Neutrophil (primary cell): ENCODE measurements around the gene MARCHF3.
"Not testable (repeated sequence)": the region's sequence is repeated elsewhere in the genome, so short reads cannot be mapped to it uniquely, and the experiment has no call there.

Experiments used
- H3K27ac ChIP-seq: fragments of 200-600 bp; sonication (generic); 2 replicates; pipeline ENCODE4 v1.5.1; 2016; ENCODE audit warnings: mild to moderate bottlenecking, moderate library complexity
- H3K27me3 ChIP-seq: fragments of 200-600 bp; sonication (generic); 2 replicates; pipeline ENCODE4 v1.6.0; 2016; ENCODE audit warnings: mild to moderate bottlenecking
- H3K36me3 ChIP-seq: fragments of 200-600 bp; sonication (generic); 2 replicates; pipeline ENCODE4 v1.5.1; 2017
- H3K4me1 ChIP-seq, 2 experiments: fragments of 200-600 bp in 1 of 2; sonication (generic) in 1 of 2; 1 replicate in 1 of 2; 2 replicates in 1 of 2; pipeline versions ENCODE4 v1.5.1 to v1.6.1; 2013 to 2016; ENCODE audit warnings: low read depth in 1 of 2, low read length in 1 of 2, mild to moderate bottlenecking in 1 of 2, moderate library complexity in 1 of 2; ENCODE audit not compliant: control insufficient read depth in 1 of 2, insufficient read depth in 1 of 2
- H3K4me3 ChIP-seq, 2 experiments: fragments of 200-600 bp in 1 of 2; sonication (generic) in 1 of 2; 1 replicate in 1 of 2; 2 replicates in 1 of 2; pipeline ENCODE4 v1.5.1; 2013 to 2016; ENCODE audit warnings: low read depth in 1 of 2, low read length in 1 of 2, mild to moderate bottlenecking in 1 of 2, moderate library complexity in 1 of 2
- H3K9me3 ChIP-seq: fragments of 200-600 bp; sonication (generic); 2 replicates; pipeline ENCODE4 v1.5.1; 2016
- TF ChIP-seq, protein P1 (sequence below): fragments of 200-600 bp; sonication (generic); IDR thresholded peaks from 2 replicates; pipeline ENCODE4 v1.5.1; 2016; ENCODE audit warnings: antibody characterized with exemption

MARCHF3 gene

DNA sequence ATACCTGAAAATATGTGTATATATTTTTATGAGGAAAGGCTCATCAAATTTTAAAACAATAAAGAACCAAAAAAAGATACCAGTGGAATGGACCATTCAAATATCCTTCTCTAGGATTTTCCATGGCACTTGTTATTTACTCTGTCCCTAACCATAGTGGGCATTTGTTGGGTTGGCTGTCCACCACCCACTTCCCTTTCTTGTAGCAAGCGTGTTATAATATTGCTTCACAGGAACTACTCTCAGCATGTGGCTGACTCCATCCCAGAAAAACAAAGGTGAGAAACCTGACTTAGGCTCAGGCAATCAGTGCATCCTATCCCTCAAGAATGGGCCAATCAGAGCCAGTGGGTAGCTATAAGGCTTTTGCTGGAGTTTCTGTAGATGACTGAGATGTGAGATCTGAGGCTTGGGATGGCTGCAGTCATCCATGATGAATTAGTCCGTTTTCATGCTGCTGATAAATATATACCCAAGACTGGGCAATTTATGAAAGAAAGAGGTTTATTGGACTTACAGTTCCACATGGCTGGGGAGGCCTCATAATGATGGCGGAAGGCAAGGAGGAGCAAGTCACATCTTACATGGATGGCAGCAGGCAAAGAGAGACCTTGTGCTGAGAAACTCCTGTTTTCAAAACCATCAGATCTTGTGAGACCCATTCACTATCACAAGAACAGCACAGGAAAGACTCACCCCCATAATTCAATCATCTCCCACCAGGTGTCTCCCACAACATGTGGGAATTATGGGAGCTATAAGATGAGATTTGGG is 25.7 kb upstream of the MARCHF3 start:
- H3K9me3 ChIP-seq: no peaks in the 10 kb centered on the region
- no peak overlapping the region for H3K4me3 ChIP-seq
- H3K4me1 ChIP-seq: peaks cover 9 to 16% of the 10 kb centered on the region in 2 experiments
- no peak overlapping the region for H3K27ac ChIP-seq
- H3K27me3 ChIP-seq: no peaks in the 10 kb centered on the region
- no peaks in the 10 kb centered on the region for H3K36me3 ChIP-seq
- TF ChIP-seq, protein P1, sequence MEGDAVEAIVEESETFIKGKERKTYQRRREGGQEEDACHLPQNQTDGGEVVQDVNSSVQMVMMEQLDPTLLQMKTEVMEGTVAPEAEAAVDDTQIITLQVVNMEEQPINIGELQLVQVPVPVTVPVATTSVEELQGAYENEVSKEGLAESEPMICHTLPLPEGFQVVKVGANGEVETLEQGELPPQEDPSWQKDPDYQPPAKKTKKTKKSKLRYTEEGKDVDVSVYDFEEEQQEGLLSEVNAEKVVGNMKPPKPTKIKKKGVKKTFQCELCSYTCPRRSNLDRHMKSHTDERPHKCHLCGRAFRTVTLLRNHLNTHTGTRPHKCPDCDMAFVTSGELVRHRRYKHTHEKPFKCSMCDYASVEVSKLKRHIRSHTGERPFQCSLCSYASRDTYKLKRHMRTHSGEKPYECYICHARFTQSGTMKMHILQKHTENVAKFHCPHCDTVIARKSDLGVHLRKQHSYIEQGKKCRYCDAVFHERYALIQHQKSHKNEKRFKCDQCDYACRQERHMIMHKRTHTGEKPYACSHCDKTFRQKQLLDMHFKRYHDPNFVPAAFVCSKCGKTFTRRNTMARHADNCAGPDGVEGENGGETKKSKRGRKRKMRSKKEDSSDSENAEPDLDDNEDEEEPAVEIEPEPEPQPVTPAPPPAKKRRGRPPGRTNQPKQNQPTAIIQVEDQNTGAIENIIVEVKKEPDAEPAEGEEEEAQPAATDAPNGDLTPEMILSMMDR: no peak

DNA sequence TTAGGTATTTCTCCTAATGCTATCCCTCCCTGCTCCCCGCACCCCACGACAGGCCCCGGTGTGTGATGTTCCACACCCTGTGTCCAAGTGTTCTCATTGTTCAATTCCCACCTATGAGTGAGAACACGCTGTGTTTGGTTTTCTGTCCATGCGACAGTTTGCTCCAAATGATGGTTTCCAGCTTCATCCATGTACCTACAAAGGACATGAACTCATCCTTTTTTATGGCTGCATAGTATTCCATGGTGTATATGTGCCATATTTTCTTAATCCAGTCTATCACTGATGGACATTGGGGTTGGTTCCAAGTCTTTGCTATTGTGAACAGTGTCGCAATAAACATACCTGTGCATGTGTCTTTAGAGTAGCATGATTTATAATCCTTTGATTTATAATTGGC is 23.2 kb upstream of the MARCHF3 start:
- not testable (repeated sequence) for H3K9me3 ChIP-seq, H3K4me3 ChIP-seq, H3K27ac ChIP-seq, H3K27me3 ChIP-seq, H3K36me3 ChIP-seq
- peaks cover 9 to 16% of the 10 kb centered on the region in 2 experiments for H3K4me1 ChIP-seq

DNA sequence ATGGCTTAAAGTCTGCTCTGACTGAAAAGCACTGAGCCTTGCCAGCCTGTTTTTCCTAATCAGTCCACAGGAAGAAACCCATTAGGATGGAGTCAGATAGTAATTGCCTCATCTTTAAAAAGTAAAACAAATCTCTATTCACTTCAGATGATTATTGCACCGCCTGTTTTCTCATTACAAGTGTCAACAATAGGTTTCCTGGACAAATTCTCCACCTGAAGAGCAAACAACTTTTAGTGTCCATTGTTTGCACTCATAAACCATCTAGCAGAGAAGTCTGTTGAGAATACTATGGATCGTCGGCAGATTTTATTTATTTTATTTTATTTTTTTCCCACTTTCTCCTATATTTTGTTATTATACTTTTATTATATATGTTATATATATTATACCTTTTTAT is 22.7 kb upstream of the MARCHF3 start:
- Histone ChIP-seq H3K4me3 (no peak overlapping the region), H3K9me3 (no peaks in the 10 kb centered on the region), H3K36me3 (no peaks in the 10 kb centered on the region), H3K27me3 (no peaks in the 10 kb centered on the region), H3K27ac (no peak overlapping the region), H3K4me1 (peaks cover 9 to 16% of the 10 kb centered on the region in 2 experiments)
- TF ChIP-seq, protein P1: no peak

DNA sequence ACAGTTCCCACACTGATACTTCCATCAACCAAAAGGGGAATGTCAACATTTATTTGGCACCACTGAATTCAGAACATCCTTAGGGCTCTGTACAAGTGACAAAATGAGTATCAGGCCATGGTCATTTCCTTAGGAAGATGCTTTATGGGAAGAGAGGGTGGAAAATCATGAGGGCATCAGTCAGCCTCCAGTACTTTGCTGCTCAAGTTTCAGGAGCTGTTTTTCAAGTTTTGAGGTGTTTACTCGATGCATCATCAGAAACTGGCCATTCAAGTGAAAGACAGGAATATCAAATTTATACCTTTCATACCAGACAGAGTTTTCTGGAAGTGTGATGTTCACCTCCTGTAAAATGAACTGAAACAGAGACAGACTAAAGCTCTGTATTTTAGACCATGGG is 21.2 kb upstream of the MARCHF3 start:
- no peaks in the 10 kb centered on the region for H3K36me3 ChIP-seq
- no peaks in the 10 kb centered on the region for H3K9me3 ChIP-seq
- TF ChIP-seq, protein P1: no peak
- no peak overlapping the region for H3K27ac ChIP-seq
- H3K27me3 ChIP-seq: no peaks in the 10 kb centered on the region
- H3K4me3 ChIP-seq: no peak overlapping the region
- peaks cover 9 to 10% of the 10 kb centered on the region in 2 experiments for H3K4me1 ChIP-seq

DNA sequence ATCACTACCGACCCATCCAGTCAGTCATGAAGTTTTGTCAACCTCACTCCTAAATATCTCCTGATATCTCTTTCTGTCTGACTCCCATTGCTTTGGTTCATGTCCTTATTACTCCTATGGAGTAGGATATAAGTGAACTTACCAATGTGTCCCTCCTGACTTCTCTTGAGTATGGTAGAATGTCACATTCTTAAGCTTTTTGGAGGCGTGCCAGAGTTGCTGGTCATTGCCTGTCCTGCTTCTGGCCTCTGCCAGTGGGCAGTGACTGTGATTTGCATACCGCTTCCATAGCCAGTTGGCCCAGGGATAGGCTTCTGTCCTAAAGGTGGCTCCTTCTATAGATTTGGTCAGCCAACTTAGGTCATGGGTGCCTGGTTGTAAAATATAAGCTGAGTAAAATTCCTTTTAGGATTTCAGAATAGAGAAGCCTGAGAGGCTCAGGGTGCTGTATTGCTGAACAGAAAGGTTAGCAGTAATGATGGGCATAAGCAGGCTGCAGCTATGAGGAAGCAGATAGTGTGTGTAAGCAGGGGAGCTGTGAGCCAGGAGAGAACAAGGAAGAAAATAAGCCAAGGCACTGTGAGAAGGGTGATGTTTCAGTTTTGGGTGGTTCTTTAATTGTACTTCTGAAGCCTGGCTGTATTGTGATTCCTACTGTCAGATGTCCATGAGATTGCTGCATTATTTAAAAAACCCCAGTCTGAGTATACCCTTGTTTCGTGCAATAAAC is 16.1 kb upstream of the MARCHF3 start:
- Histone ChIP-seq H3K36me3 (no peaks in the 10 kb centered on the region), H3K4me3 (no peak overlapping the region), H3K9me3 (no peaks in the 10 kb centered on the region), H3K4me1 (no peaks in the 10 kb centered on the region), H3K27ac (no peak overlapping the region), H3K27me3 (no peaks in the 10 kb centered on the region)
- TF ChIP-seq, protein P1: no peak

DNA sequence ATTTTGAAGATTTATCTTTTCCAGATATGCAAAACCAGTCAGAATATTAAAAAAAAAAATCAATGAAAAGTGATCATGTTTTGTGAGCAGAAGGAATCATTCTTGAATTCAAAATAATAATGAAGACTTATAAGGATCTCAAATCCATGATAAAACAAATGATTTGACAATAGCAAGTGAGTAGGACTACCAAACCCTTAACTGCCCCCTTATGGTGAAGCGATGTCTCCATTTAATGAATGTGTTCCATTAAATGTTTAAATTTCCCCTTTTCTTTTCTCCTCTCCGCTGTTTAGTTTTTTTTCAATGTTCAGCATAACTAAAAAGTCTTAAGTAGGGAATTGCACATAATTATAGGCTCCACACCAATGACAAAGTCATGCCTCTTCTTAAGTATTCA is 12.2 kb upstream of the MARCHF3 start:
- no peaks in the 10 kb centered on the region for H3K36me3 ChIP-seq
- no peaks in the 10 kb centered on the region for H3K27me3 ChIP-seq
- no peaks in the 10 kb centered on the region for H3K9me3 ChIP-seq
- TF ChIP-seq, protein P1: no peak
- H3K27ac ChIP-seq: no peak overlapping the region
- no peak overlapping the region for H3K4me3 ChIP-seq
- no peaks in the 10 kb centered on the region for H3K4me1 ChIP-seq
